AG08395 (cell line): ENCODE measurements around the gene CHCHD1.
A peak's percentile ranks its signal among the peaks of the same experiment; 100 is the strongest.
"Not testable (repeated sequence)": the region's sequence is repeated elsewhere in the genome, so short reads cannot be mapped to it uniquely, and the experiment has no call there.

Experiments used
- DNase-seq: peaks from one replicate; pipeline ENCODE4 v3.0.0; 2012; ENCODE audit warnings: mixed read lengths, low spot score

Gene CHCHD1

GRCh38 chr10:73769396-73769795 is 12.5 kb upstream of the CHCHD1 start:
- DNase-seq = no peak

GRCh38 chr10:73771722-73772280 is 10.0 kb upstream of the CHCHD1 start:
- DNase-seq = peak; percentile 95

- DNase-seq = peak; percentile 82
Observed at GRCh38 chr10:73772281-73773151, 9.3 kb upstream of the CHCHD1 start.

GRCh38 chr10:73773152-73773879 is 8.5 kb upstream of the CHCHD1 start:
- DNase-seq = no peak

- DNase-seq = no peak
Observed at GRCh38 chr10:73774637-73775036, 7.2 kb upstream of the CHCHD1 start.

- no peak for DNase-seq
Observed at GRCh38 chr10:73779018-73779417, 2.8 kb upstream of the CHCHD1 start.

- no peak for DNase-seq
Observed at GRCh38 chr10:73779539-73780197, 2.2 kb upstream of the CHCHD1 start.

GRCh38 chr10:73780301-73780700 is 1.5 kb upstream of the CHCHD1 start:
- no peak for DNase-seq

GRCh38 chr10:73780966-73781365 is 882 bp upstream of the CHCHD1 start:
- DNase-seq = no peak

- DNase-seq = no peak
Observed at GRCh38 chr10:73781548-73781878, 335 bp upstream of the CHCHD1 start.

- no peak for DNase-seq
Observed at GRCh38 chr10:73782749-73783085, 869 bp downstream of the CHCHD1 start.

GRCh38 chr10:73785211-73785720 is 3.4 kb downstream of the CHCHD1 start, which contains the start of gene ZSWIM8:
TSS of gene ZSWIM8 (plus strand) at chr10:73785606. CDS start at chr10:73785879, 273 bp downstream.
- peak; percentile 94 for DNase-seq

GRCh38 chr10:73785721-73786511 is 4.1 kb downstream of the CHCHD1 start:
- peak; percentile 51 for DNase-seq

- no peak for DNase-seq
Observed at GRCh38 chr10:73786512-73786885, 4.7 kb downstream of the CHCHD1 start.

- DNase-seq = not testable (repeated sequence)
Observed at GRCh38 chr10:73787031-73787800, 5.4 kb downstream of the CHCHD1 start.

GRCh38 chr10:73788864-73789658 is 7.2 kb downstream of the CHCHD1 start:
- no peak for DNase-seq

- no peak for DNase-seq
Observed at GRCh38 chr10:73789659-73790055, 7.8 kb downstream of the CHCHD1 start.

GRCh38 chr10:73790886-73791625 is 9.2 kb downstream of the CHCHD1 start:
- DNase-seq = no peak

GRCh38 chr10:73791871-73792400 is 10.1 kb downstream of the CHCHD1 start:
- no peak for DNase-seq
